ENCODE measurements around the gene LCN2.

DNA sequence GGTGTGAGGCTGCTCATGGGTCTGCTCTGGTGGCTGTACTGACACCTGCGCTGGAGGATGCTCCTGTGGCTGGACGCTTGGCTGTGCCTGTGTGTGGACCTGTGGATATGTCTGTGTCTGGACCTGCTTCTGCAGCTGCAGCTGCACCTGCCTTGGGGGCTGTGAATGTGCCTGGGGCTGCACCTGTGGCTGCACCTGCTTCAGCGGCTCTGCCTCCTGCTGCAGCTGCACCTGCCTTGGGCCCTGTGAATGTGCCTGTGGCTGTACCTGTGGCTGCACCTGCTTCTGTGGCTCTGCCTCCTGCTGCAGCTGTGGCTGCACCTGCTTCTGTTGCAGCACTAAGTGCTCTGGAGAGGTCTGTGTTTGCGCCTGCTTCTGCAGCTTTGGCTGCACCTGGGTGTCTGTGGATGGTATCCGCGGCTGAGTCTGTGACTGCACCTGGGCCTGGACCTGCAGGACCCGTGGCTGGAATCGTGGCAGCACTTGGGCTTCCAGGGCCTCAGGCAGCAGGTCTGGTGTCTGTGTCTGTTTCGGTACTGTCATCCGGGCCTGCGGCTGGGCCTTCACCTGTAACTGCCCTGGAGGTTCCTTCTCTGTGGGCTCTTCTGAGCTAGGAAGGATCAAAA, 29.7 kb downstream of the LCN2 start:
- no peak for TF ChIP-seq HDGF (IDR thresholded peaks at IDR 0.05; ENCODE audit: borderline replicate concordance)
- no peak for TF ChIP-seq NFRKB (IDR thresholded peaks at IDR 0.05)
- TF ChIP-seq, protein P1, sequence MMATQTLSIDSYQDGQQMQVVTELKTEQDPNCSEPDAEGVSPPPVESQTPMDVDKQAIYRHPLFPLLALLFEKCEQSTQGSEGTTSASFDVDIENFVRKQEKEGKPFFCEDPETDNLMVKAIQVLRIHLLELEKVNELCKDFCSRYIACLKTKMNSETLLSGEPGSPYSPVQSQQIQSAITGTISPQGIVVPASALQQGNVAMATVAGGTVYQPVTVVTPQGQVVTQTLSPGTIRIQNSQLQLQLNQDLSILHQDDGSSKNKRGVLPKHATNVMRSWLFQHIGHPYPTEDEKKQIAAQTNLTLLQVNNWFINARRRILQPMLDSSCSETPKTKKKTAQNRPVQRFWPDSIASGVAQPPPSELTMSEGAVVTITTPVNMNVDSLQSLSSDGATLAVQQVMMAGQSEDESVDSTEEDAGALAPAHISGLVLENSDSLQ (IDR thresholded peaks at IDR 0.05) = no peak
- no peak for TF ChIP-seq LEF1 (IDR thresholded peaks at IDR 0.05; ENCODE audit: borderline replicate concordance)
- TF ChIP-seq SUZ12 (IDR thresholded peaks at IDR 0.05) = no peak
- TF ChIP-seq BHLHE40 (IDR thresholded peaks at IDR 0.05; ENCODE audit: borderline replicate concordance) = no peak
- no peak for TF ChIP-seq FOXM1 (IDR thresholded peaks at IDR 0.05; ENCODE audit: borderline replicate concordance)
- no peak for TF ChIP-seq ELF4 (IDR thresholded peaks at IDR 0.05)
- no peak for TF ChIP-seq SP1 (IDR thresholded peaks at IDR 0.05)
- no peak for TF ChIP-seq CTBP1 (IDR thresholded peaks at IDR 0.05; ENCODE audit: borderline replicate concordance)

All from HEK293T (cell line).